PC-9 (cell line): Measurements from ENCODE around the gene EYA4. TPM values are rescaled to one million over a fixed set of nuclear protein-coding genes. Genes with fewer than 3 reads are reported as not detected.
A peak's percentile ranks its signal among the peaks of the same experiment; 100 is the strongest.

Source experiments
- BruUV-seq: library from RNA; stranded (reverse); fragments of 400-500 nt; replicated peaks from 2 replicates; lab custom pipeline; 2021; lab: Mats Ljungman, UMichigan
- CTCF ChIA-PET: fragments of 300-600 bp; sonication (Branson Sonifier 250); formaldehyde crosslinking; loops from one replicate; lab custom pipeline; 2022; ENCODE audit warnings: antibody characterized with exemption; lab: Charles Lee
- POLR2A ChIA-PET: fragments of 300-600 bp; sonication (Branson Sonifier 250); formaldehyde crosslinking; loops from one replicate; lab custom pipeline; 2022; ENCODE audit warnings: antibody characterized with exemption; ENCODE audit not compliant: unreplicated experiment; lab: Charles Lee
- DNase-seq, 2 experiments: peaks; one replicate each; pipeline versions ENCODE4 v3.0.0 to v3.0.0-alpha.2; 2015 to 2022; ENCODE audit warnings: mixed read lengths in 1 of 2
- H2AFZ ChIP-seq: fragments of 200-600 bp; sonication (generic); 2 replicates; pipeline ENCODE4 v1.8.1; 2017; ENCODE audit warnings: antibody characterized with exemption
- H3F3A ChIP-seq: fragments of 200-600 bp; sonication (generic); 2 replicates; pipeline ENCODE4 v1.8.1; 2017; ENCODE audit warnings: antibody characterized with exemption, mild to moderate bottlenecking, low read depth; ENCODE audit not compliant: insufficient read depth
- H3K27ac ChIP-seq: fragments of 200-600 bp; sonication (generic); 2 replicates; pipeline ENCODE4 v1.6.1; 2016; ENCODE audit warnings: mixed run types
- H3K27me3 ChIP-seq: fragments of 200-600 bp; sonication (generic); 2 replicates; pipeline ENCODE4 v1.6.1; 2016; ENCODE audit warnings: low read depth, mixed run types; ENCODE audit not compliant: insufficient read depth
- H3K36me3 ChIP-seq: fragments of 200-600 bp; sonication (generic); 2 replicates; pipeline ENCODE4 v1.6.1; 2016; ENCODE audit warnings: low read depth, mixed run types
- H3K4me1 ChIP-seq: fragments of 200-600 bp; sonication (generic); replicated peaks from 2 replicates; pipeline ENCODE4 v1.6.1; 2016; ENCODE audit warnings: mixed run types; ENCODE audit not compliant: insufficient read depth
- H3K4me2 ChIP-seq: fragments of 200-600 bp; sonication (generic); 2 replicates; pipeline ENCODE4 v1.6.1; 2017; ENCODE audit warnings: mixed run types
- H3K4me3 ChIP-seq: fragments of 200-600 bp; sonication (generic); 2 replicates; pipeline ENCODE4 v1.6.1; 2016; ENCODE audit warnings: mixed run types
- H3K79me2 ChIP-seq: fragments of 200-600 bp; sonication (generic); 2 replicates; pipeline ENCODE4 v1.6.1; 2017; ENCODE audit warnings: low read depth, mixed run types
- H3K9me2 ChIP-seq: fragments of 200-600 bp; sonication (generic); 2 replicates; pipeline ENCODE4 v1.8.1; 2017; ENCODE audit warnings: mild to moderate bottlenecking; ENCODE audit not compliant: insufficient read depth
- H3K9me3 ChIP-seq: fragments of 200-600 bp; sonication (generic); 2 replicates; pipeline ENCODE4 v1.8.1; 2016; ENCODE audit warnings: low read depth; ENCODE audit not compliant: insufficient read depth
- H4K20me1 ChIP-seq: fragments of 200-600 bp; sonication (generic); 2 replicates; pipeline ENCODE4 v1.8.1; 2017; ENCODE audit not compliant: insufficient read depth
- CTCF ChIP-seq: fragments of 200-600 bp; sonication (generic); conservative IDR thresholded peaks from 2 replicates; pipeline ENCODE4 v1.6.1; 2017; ENCODE audit warnings: mixed run types, antibody characterized with exemption, mild to moderate bottlenecking, moderate library complexity
- EZH2 ChIP-seq: fragments of 200-600 bp; sonication (generic); IDR thresholded peaks from 2 replicates; pipeline ENCODE4 v1.8.0; 2017; ENCODE audit warnings: antibody characterized with exemption, low read depth
- intact Hi-C: fragments of 100-400 bp; cut with micrococcal nuclease; formaldehyde crosslinking; loops from one replicate; pipeline ENCODE4 v1.10.0; 2022; ENCODE audit not compliant: unreplicated experiment
- total RNA-seq: library from RNA; stranded (reverse); gene quantifications from 2 replicates; pipeline ENCODE4 v1.2.3, GENCODE V29; 2021

EYA4 gene
- total RNA-seq, 1 experiment from 2014 or later: 9.8 TPM

GRCh38 chr6:133426038-133426437, 184.9 kb downstream of the EYA4 start:
- Histone ChIP-seq H3F3A (no peaks in the 10 kb centered on the region), H4K20me1 (no peaks in the 10 kb centered on the region), H3K4me3 (no peak overlapping the region), H3K27me3 (no peaks in the 10 kb centered on the region), H3K9me3 (no peaks in the 10 kb centered on the region), H3K4me2 (no peak overlapping the region), H3K79me2 (no peaks in the 10 kb centered on the region), H3K9me2 (no peaks in the 10 kb centered on the region), H3K27ac (no peak overlapping the region), H2AFZ (no peak overlapping the region), H3K36me3 (no peaks in the 10 kb centered on the region), H3K4me1 (no peaks in the 10 kb centered on the region)
- no TSS peak for BruUV-seq
- no peak for DNase-seq
- ChIA-PET POLR2A (no interaction called here), CTCF (no interaction called here)
- intact Hi-C loops: loop anchor here (10.0 kb wide), 1 partner anchor 181 kb away; the partner anchor contains the start of gene EYA4
- TF ChIP-seq CTCF: no peak

- CTCF ChIA-PET: interaction anchor here (0.6 kb wide), 1 partner anchor 18 kb away, joined by 3 read pairs; no protein-coding TSS in a partner anchor
- no peaks in the 10 kb centered on the region for H3K9me2 ChIP-seq
- no peaks in the 10 kb centered on the region for H3K9me3 ChIP-seq
- intact Hi-C loops: loop anchor here (1.0 to 10.0 kb wide), 4 partner anchors 84 to 183 kb away; partner anchors contain the start of gene EYA4
- H3K4me2 ChIP-seq: no peak overlapping the region; the same call in 1 of the 2 replicates
- POLR2A ChIA-PET: interaction anchor here (0.6 kb wide), 1 partner anchor 336 kb away, joined by 3 read pairs; no protein-coding TSS in a partner anchor
- H4K20me1 ChIP-seq: no peaks in the 10 kb centered on the region
- no peak overlapping the region; the same call in 1 of the 2 replicates for H2AFZ ChIP-seq
- H3K27ac ChIP-seq: no peak overlapping the region
- H3K4me3 ChIP-seq: no peak overlapping the region
- no peaks in the 10 kb centered on the region for H3K27me3 ChIP-seq
- TF ChIP-seq EZH2 (no peak), CTCF (no peak)
- no peaks in the 10 kb centered on the region for H3K36me3 ChIP-seq
- no peaks in the 10 kb centered on the region for H3F3A ChIP-seq
- H3K4me1 ChIP-seq: no peaks in the 10 kb centered on the region
- no peaks in the 10 kb centered on the region for H3K79me2 ChIP-seq
- DNase-seq: peak in 1 of 2 experiments; percentile 58
- no TSS peak for BruUV-seq
Measured at GRCh38 chr6:133428295-133428694, 187.1 kb downstream of the EYA4 start.

GRCh38 chr6:133430530-133430929, 189.4 kb downstream of the EYA4 start:
- no peaks in the 10 kb centered on the region for H3K4me1 ChIP-seq
- no peak overlapping the region for H3K4me2 ChIP-seq
- POLR2A ChIA-PET: no interaction called here
- H3K9me3 ChIP-seq: no peaks in the 10 kb centered on the region
- TF ChIP-seq EZH2 (no peak), CTCF (no peak)
- H4K20me1 ChIP-seq: no peaks in the 10 kb centered on the region
- intact Hi-C loops: no loop called here
- no peaks in the 10 kb centered on the region for H3K79me2 ChIP-seq
- no peaks in the 10 kb centered on the region for H3F3A ChIP-seq
- H3K4me3 ChIP-seq: no peak overlapping the region
- no peak overlapping the region for H3K27ac ChIP-seq
- CTCF ChIA-PET: no interaction called here
- H2AFZ ChIP-seq: no peak overlapping the region
- H3K36me3 ChIP-seq: no peaks in the 10 kb centered on the region
- BruUV-seq: no TSS peak
- no peaks in the 10 kb centered on the region for H3K27me3 ChIP-seq
- no peak for DNase-seq
- H3K9me2 ChIP-seq: no peaks in the 10 kb centered on the region
